Stimulated activated CD8-positive, alpha-beta memory T cell treated with anti-CD3 and anti-CD28 coated beads, Interleukin-4, amount 100 ng/mL, for 48 hours (primary cell): ENCODE results near the gene NPIPA1.
"Not testable (repeated sequence)": the region's sequence is repeated elsewhere in the genome, so short reads cannot be mapped to it uniquely, and the experiment has no call there.

ENCODE experiments used
- DNase-seq: peaks from one replicate; pipeline ENCODE4 v3.0.0-alpha.2; 2020

Gene NPIPA1

GRCh38 chr16:14978908-14979307 lies 41.7 kb downstream of the NPIPA1 start:
- DNase-seq: not testable (repeated sequence)

GRCh38 chr16:14981234-14981633 lies 44.0 kb downstream of the NPIPA1 start:
- not testable (repeated sequence) for DNase-seq

GRCh38 chr16:14982521-14982920 lies 45.3 kb downstream of the NPIPA1 start:
- not testable (repeated sequence) for DNase-seq

- not testable (repeated sequence) for DNase-seq
These were observed 50.8 kb downstream of the NPIPA1 start for GRCh38 chr16:14988092-14988491.

GRCh38 chr16:14988661-14989191 lies 51.5 kb downstream of the NPIPA1 start:
- DNase-seq: not testable (repeated sequence)

GRCh38 chr16:14989291-14990281 lies 52.3 kb downstream of the NPIPA1 start:
- not testable (repeated sequence) for DNase-seq

GRCh38 chr16:14993277-14994151 lies 56.3 kb downstream of the NPIPA1 start:
- DNase-seq: not testable (repeated sequence)

GRCh38 chr16:14996702-14997101 lies 59.5 kb downstream of the NPIPA1 start:
- not testable (repeated sequence) for DNase-seq

- not testable (repeated sequence) for DNase-seq
These were observed 61.1 kb downstream of the NPIPA1 start for GRCh38 chr16:14998300-14998699.

- not testable (repeated sequence) for DNase-seq
These were observed 62.6 kb downstream of the NPIPA1 start for GRCh38 chr16:14999845-15000244.
